Activated naive CD4-positive, alpha-beta T cell treated with anti-CD3 and anti-CD28 coated beads for 36 hours (primary cell): ENCODE data around the gene SSBP4. TPM values are rescaled to one million over a fixed set of nuclear protein-coding genes. Genes with fewer than 3 reads are reported as not detected.

Experiments used
- CTCF ChIA-PET: fragments of 350-600 bp; sonication (Branson Sonifier 250); formaldehyde crosslinking; loops from one replicate; lab custom pipeline; 2021; ENCODE audit warnings: antibody characterized with exemption; lab: Charles Lee
- DNase-seq: peaks from one replicate; pipeline ENCODE4 v3.0.0-alpha.2; 2020
- H3K27ac Mint-ChIP-seq: one replicate; pipeline ENCODE4 v1.8.0; 2021; ENCODE audit warnings: mild to moderate bottlenecking, mixed read lengths
- H3K27me3 Mint-ChIP-seq: one replicate; pipeline ENCODE4 v1.8.0; 2021; ENCODE audit warnings: low read depth, mixed read lengths
- H3K36me3 Mint-ChIP-seq: one replicate; pipeline ENCODE4 v1.8.0; 2021; ENCODE audit warnings: low read depth, mixed read lengths
- H3K4me1 Mint-ChIP-seq: one replicate; pipeline ENCODE4 v1.8.0; 2021; ENCODE audit warnings: low read depth, mixed read lengths
- H3K4me3 Mint-ChIP-seq: one replicate; pipeline ENCODE4 v1.8.0; 2021; ENCODE audit warnings: mild to moderate bottlenecking, moderate library complexity, mixed read lengths
- H3K9me3 Mint-ChIP-seq: one replicate; pipeline ENCODE4 v1.8.0; 2021; ENCODE audit warnings: mixed read lengths
- intact Hi-C: fragments of 100-400 bp; cut with micrococcal nuclease; formaldehyde crosslinking; loops from one replicate; pipeline ENCODE4 v1.15.1; 2023
- total RNA-seq, 2 experiments: library from RNA; stranded (reverse); gene quantifications; one replicate each; pipeline ENCODE4 v1.2.3, GENCODE V29; 2021

The SSBP4 gene
- total RNA-seq, 2 experiments from 2014 or later: 62.6 to 71.4 TPM

GRCh38 chr19:18386543-18387271 is 32.5 kb upstream of the SSBP4 start:
- Mint-ChIP-seq H3K4me1 (no peaks in the 10 kb centered on the region), H3K4me3 (no peak overlapping the region)
- intact Hi-C loops: no loop called here

GRCh38 chr19:18388100-18388959 is 30.9 kb upstream of the SSBP4 start:
- DNase-seq: peak; percentile 78
- CTCF ChIA-PET: interaction anchor here (0.6 to 6.4 kb wide), 32 partner anchors 8 to 1293 kb away, joined by 3 to 103 read pairs (median 4); partner anchors contain the start of genes LRRC25, LSM4 and SSBP4
- peak overlapping the region; percentile 60 for H3K4me3 Mint-ChIP-seq
- no peaks in the 10 kb centered on the region for H3K4me1 Mint-ChIP-seq
- intact Hi-C loops: loop anchor here (1.0 kb wide), 1 partner anchor 22 kb away; no protein-coding TSS in a partner anchor
- H3K27ac Mint-ChIP-seq: no peak overlapping the region
- no peaks in the 10 kb centered on the region for H3K36me3 Mint-ChIP-seq
- no peaks in the 10 kb centered on the region for H3K9me3 Mint-ChIP-seq
- peaks cover 32% of the 10 kb centered on the region for H3K27me3 Mint-ChIP-seq

More at GRCh38 chr19:18386543-18387271, 32.5 kb upstream of the SSBP4 start:
- H3K9me3 Mint-ChIP-seq: no peaks in the 10 kb centered on the region
- H3K36me3 Mint-ChIP-seq: no peaks in the 10 kb centered on the region
- DNase-seq: no peak
- H3K27ac Mint-ChIP-seq: no peak overlapping the region
- CTCF ChIA-PET: interaction anchor here (0.8 to 4.0 kb wide), 6 partner anchors 9 to 114 kb away, joined by 4 to 38 read pairs (median 6); no protein-coding TSS in a partner anchor
- H3K27me3 Mint-ChIP-seq: peaks cover 32% of the 10 kb centered on the region

- intact Hi-C loops: loop anchor here (1.0 kb wide), 1 partner anchor 21 kb away; no protein-coding TSS in a partner anchor
- H3K9me3 Mint-ChIP-seq: no peaks in the 10 kb centered on the region
- no peaks in the 10 kb centered on the region for H3K36me3 Mint-ChIP-seq
- H3K27me3 Mint-ChIP-seq: peaks cover 36% of the 10 kb centered on the region
- H3K4me3 Mint-ChIP-seq: peak overlapping the region; percentile 60
- no peak for DNase-seq
- no peaks in the 10 kb centered on the region for H3K4me1 Mint-ChIP-seq
- no peak overlapping the region for H3K27ac Mint-ChIP-seq
- CTCF ChIA-PET: interaction anchor here (0.7 to 6.4 kb wide), 18 partner anchors 7 to 647 kb away, joined by 3 to 103 read pairs (median 3); partner anchors contain the start of genes LSM4 and SSBP4
Observed at GRCh38 chr19:18388960-18389725, 30.1 kb upstream of the SSBP4 start.

- intact Hi-C loops: no loop called here
- no peaks in the 10 kb centered on the region for H3K36me3 Mint-ChIP-seq
- H3K27ac Mint-ChIP-seq: no peak overlapping the region
- H3K9me3 Mint-ChIP-seq: no peaks in the 10 kb centered on the region
- H3K4me3 Mint-ChIP-seq: no peak overlapping the region
- no peaks in the 10 kb centered on the region for H3K4me1 Mint-ChIP-seq
- no peak for DNase-seq
- peaks cover 33% of the 10 kb centered on the region for H3K27me3 Mint-ChIP-seq
- CTCF ChIA-PET: interaction anchor here (0.7 to 6.4 kb wide), 12 partner anchors 8 to 181 kb away, joined by 3 to 103 read pairs (median 3); partner anchors contain the start of gene SSBP4
Observed at GRCh38 chr19:18389726-18390064, 29.5 kb upstream of the SSBP4 start.

GRCh38 chr19:18390065-18390907 is 28.9 kb upstream of the SSBP4 start:
- Mint-ChIP-seq H3K27me3 (peaks cover 32% of the 10 kb centered on the region), H3K36me3 (no peaks in the 10 kb centered on the region), H3K9me3 (no peaks in the 10 kb centered on the region), H3K4me3 (no peak overlapping the region), H3K4me1 (no peaks in the 10 kb centered on the region), H3K27ac (no peak overlapping the region)
- intact Hi-C loops: no loop called here
- CTCF ChIA-PET: interaction anchor here (0.9 to 6.4 kb wide), 13 partner anchors 8 to 198 kb away, joined by 3 to 103 read pairs (median 4); partner anchors contain the start of gene SSBP4
- DNase-seq: no peak

GRCh38 chr19:18391509-18392075 is 27.6 kb upstream of the SSBP4 start:
- Mint-ChIP-seq H3K9me3 (no peaks in the 10 kb centered on the region), H3K36me3 (no peaks in the 10 kb centered on the region), H3K27me3 (peaks cover 22% of the 10 kb centered on the region), H3K27ac (no peak overlapping the region), H3K4me3 (no peak overlapping the region), H3K4me1 (no peaks in the 10 kb centered on the region)
- DNase-seq: no peak
- intact Hi-C loops: no loop called here
- CTCF ChIA-PET: interaction anchor here (1.3 to 6.4 kb wide), 2 partner anchors 21 to 199 kb away, joined by 4 to 103 read pairs; no protein-coding TSS in a partner anchor

GRCh38 chr19:18392417-18392816 is 26.8 kb upstream of the SSBP4 start:
- Mint-ChIP-seq H3K27me3 (peaks cover 16% of the 10 kb centered on the region), H3K27ac (no peak overlapping the region), H3K9me3 (no peaks in the 10 kb centered on the region), H3K4me3 (no peak overlapping the region), H3K4me1 (peaks cover under 1% of the 10 kb centered on the region), H3K36me3 (no peaks in the 10 kb centered on the region)
- intact Hi-C loops: no loop called here
- no peak for DNase-seq
- CTCF ChIA-PET: interaction anchor here (6.4 kb wide), 1 partner anchor 20 kb away, joined by 103 read pairs; no protein-coding TSS in a partner anchor

GRCh38 chr19:18392926-18393325 is 26.3 kb upstream of the SSBP4 start:
- H3K27me3 Mint-ChIP-seq: peaks cover 17% of the 10 kb centered on the region
- intact Hi-C loops: no loop called here
- H3K9me3 Mint-ChIP-seq: no peaks in the 10 kb centered on the region
- no peaks in the 10 kb centered on the region for H3K36me3 Mint-ChIP-seq
- peaks cover 4% of the 10 kb centered on the region for H3K4me1 Mint-ChIP-seq
- CTCF ChIA-PET: interaction anchor here (0.6 to 6.4 kb wide), 3 partner anchors 19 to 436 kb away, joined by 3 to 103 read pairs (median 4); no protein-coding TSS in a partner anchor
- H3K27ac Mint-ChIP-seq: no peak overlapping the region
- no peak overlapping the region for H3K4me3 Mint-ChIP-seq
- DNase-seq: no peak

GRCh38 chr19:18393836-18394235 is 25.4 kb upstream of the SSBP4 start:
- no peak overlapping the region for H3K27ac Mint-ChIP-seq
- intact Hi-C loops: no loop called here
- CTCF ChIA-PET: interaction anchor here (6.4 kb wide), 1 partner anchor 18 kb away, joined by 103 read pairs; no protein-coding TSS in a partner anchor
- H3K27me3 Mint-ChIP-seq: peaks cover 16% of the 10 kb centered on the region
- H3K36me3 Mint-ChIP-seq: no peaks in the 10 kb centered on the region
- H3K4me1 Mint-ChIP-seq: peaks cover 4% of the 10 kb centered on the region
- H3K9me3 Mint-ChIP-seq: no peaks in the 10 kb centered on the region
- no peak for DNase-seq
- no peak overlapping the region for H3K4me3 Mint-ChIP-seq

- Mint-ChIP-seq H3K27me3 (peaks cover 11% of the 10 kb centered on the region), H3K4me1 (peaks cover 4% of the 10 kb centered on the region), H3K4me3 (no peak overlapping the region), H3K27ac (no peak overlapping the region), H3K9me3 (no peaks in the 10 kb centered on the region), H3K36me3 (no peaks in the 10 kb centered on the region)
- no peak for DNase-seq
- intact Hi-C loops: no loop called here
- CTCF ChIA-PET: interaction anchor here (0.7 to 1.8 kb wide), 2 partner anchors 9 to 14 kb away, joined by 3 to 6 read pairs; no protein-coding TSS in a partner anchor
Observed at GRCh38 chr19:18396471-18397241, 22.5 kb upstream of the SSBP4 start.
